CD4-positive, CD25-positive, alpha-beta regulatory T cell (primary cell): ENCODE measurements around the gene TACC3. TPM values are rescaled to one million over a fixed set of nuclear protein-coding genes. Genes with fewer than 3 reads are reported as not detected.
"Not testable (repeated sequence)": the region's sequence is repeated elsewhere in the genome, so short reads cannot be mapped to it uniquely, and the experiment has no call there.

Source experiments
- ATAC-seq, 2 donors: fragments of 150-1000 bp; cut with Tn5 transposase; one replicate each; pipeline ENCODE4 v1.10.0; 2021; ENCODE audit warnings: low read depth in 2 of 2, moderate number of reproducible peaks in 2 of 2, moderate library complexity in 1 of 2
- DNase-seq, 3 donors: peaks; one replicate each; pipeline versions ENCODE4 v3.0.0 to v3.0.0-alpha.2; 2012 to 2022; ENCODE audit warnings: mixed read lengths in 1 of 3
- H3K27ac ChIP-seq: one replicate; pipeline ENCODE4 v1.7.0; 2013; ENCODE audit warnings: mild to moderate bottlenecking, low read length; ENCODE audit not compliant: insufficient read depth, poor library complexity, severe bottlenecking
- H3K27me3 ChIP-seq: one replicate; pipeline ENCODE4 v1.7.0; 2013; ENCODE audit warnings: low read length; ENCODE audit not compliant: control insufficient read depth, insufficient read depth
- H3K36me3 ChIP-seq: one replicate; pipeline ENCODE4 v1.7.0; 2013; ENCODE audit warnings: mild to moderate bottlenecking, low read length, moderate library complexity; ENCODE audit not compliant: control insufficient read depth, insufficient read depth
- H3K4me1 ChIP-seq: 2 replicates; pipeline ENCODE4 v1.7.0; 2013; ENCODE audit warnings: mild to moderate bottlenecking, low read length; ENCODE audit not compliant: insufficient read depth, control insufficient read depth, poor library complexity, severe bottlenecking
- H3K4me3 ChIP-seq: one replicate; pipeline ENCODE4 v1.7.0; 2013; ENCODE audit warnings: low read depth, mild to moderate bottlenecking, low read length, moderate library complexity
- H3K9me3 ChIP-seq, 2 experiments: 1 replicate in 1 of 2; 2 replicates in 1 of 2; pipeline ENCODE4 v1.7.0; 2013; ENCODE audit warnings: low read length in 2 of 2, mild to moderate bottlenecking in 1 of 2, moderate library complexity in 1 of 2; ENCODE audit not compliant: control insufficient read depth in 2 of 2
- H3K27ac Mint-ChIP-seq, 3 donors: one replicate each; pipeline ENCODE4 v1.8.0; 2020 to 2022; ENCODE audit warnings: mild to moderate bottlenecking in 3 of 3, mixed read lengths in 3 of 3, moderate library complexity in 2 of 3
- H3K27me3 Mint-ChIP-seq: one replicate; pipeline ENCODE4 v1.8.0; 2022; ENCODE audit warnings: mild to moderate bottlenecking, mixed read lengths
- H3K36me3 Mint-ChIP-seq: one replicate; pipeline ENCODE4 v1.8.0; 2020; ENCODE audit warnings: mixed read lengths
- H3K4me1 Mint-ChIP-seq, 4 donors: one replicate each; pipeline ENCODE4 v1.8.0; 2020 to 2022; ENCODE audit warnings: mixed read lengths in 4 of 4, mild to moderate bottlenecking in 1 of 4
- H3K4me3 Mint-ChIP-seq, 4 donors: one replicate each; pipeline ENCODE4 v1.8.0; 2020 to 2022; ENCODE audit warnings: mild to moderate bottlenecking in 4 of 4, mixed read lengths in 4 of 4, moderate library complexity in 3 of 4
- H3K9me3 Mint-ChIP-seq, 7 donors: one replicate each; pipeline ENCODE4 v1.8.0; 2020 to 2022; ENCODE audit warnings: mixed read lengths in 7 of 7, mild to moderate bottlenecking in 3 of 7, moderate library complexity in 2 of 7
- polyA plus RNA-seq, 4 donors: library from polyadenylated mRNA; unstranded; fragments of 300-500 nt; fragmentation: Illumina TruSeq; gene quantifications; one replicate each; pipeline ENCODE4 v1.2.3, GENCODE V29; 2021
- total RNA-seq: library from RNA; stranded (reverse); gene quantifications from one replicate; pipeline ENCODE4 v1.2.3, GENCODE V29; 2022

The TACC3 gene
- total and polyA plus RNA-seq, 5 donors from 2014 or later: 62.0 to 111 (median 68.8) TPM

DNA sequence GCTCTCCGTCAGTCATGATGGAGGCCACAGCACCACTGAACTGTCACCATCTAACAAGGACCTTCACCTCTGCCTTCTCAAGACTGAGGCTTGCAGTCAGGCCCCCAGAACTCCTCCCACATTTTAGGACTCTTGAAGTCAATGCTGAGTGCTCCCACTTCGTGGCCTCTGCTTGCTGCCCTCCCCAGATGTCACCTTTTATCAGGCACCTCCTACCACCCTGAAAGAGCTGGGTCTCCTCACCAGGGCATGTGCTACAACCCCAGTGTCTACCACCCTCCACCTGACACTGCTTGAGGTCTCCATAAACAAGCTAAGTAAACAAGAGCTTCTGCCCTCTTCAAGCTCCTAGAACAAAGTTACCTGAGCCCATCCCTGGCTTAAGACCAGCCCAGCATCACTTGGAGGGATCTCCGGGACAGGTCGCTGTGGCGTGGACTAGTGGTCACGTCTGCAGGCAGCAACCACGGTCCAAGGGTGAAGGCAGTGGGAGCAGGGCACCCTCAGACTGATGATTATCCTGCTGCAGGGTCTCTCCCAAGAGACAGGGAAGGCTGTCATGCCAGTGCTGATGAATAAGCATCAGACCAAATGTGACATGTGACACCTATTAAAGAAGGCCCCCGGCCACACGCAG lies 29.5 kb upstream of the TACC3 start:
- peaks cover 25% of the 10 kb centered on the region for H3K36me3 Mint-ChIP-seq
- no peak overlapping the region for H3K4me3 ChIP-seq
- ATAC-seq: no peak
- DNase-seq: no peak
- no peaks in the 10 kb centered on the region for H3K27me3 Mint-ChIP-seq
- H3K9me3 Mint-ChIP-seq: no peaks in the 10 kb centered on the region
- peaks cover 49% of the 10 kb centered on the region for H3K36me3 ChIP-seq
- no peak overlapping the region for H3K27ac ChIP-seq
- H3K27ac Mint-ChIP-seq: peak overlapping the region in 2 of 3 donors; percentile 25 to 71
- no peaks in the 10 kb centered on the region for H3K27me3 ChIP-seq
- peaks cover 4% of the 10 kb centered on the region for H3K4me1 ChIP-seq
- H3K9me3 ChIP-seq: no peaks in the 10 kb centered on the region
- peaks cover 3 to 5% (median 4%) of the 10 kb centered on the region in 4 donors for H3K4me1 Mint-ChIP-seq
- H3K4me3 Mint-ChIP-seq: no peak overlapping the region

DNA sequence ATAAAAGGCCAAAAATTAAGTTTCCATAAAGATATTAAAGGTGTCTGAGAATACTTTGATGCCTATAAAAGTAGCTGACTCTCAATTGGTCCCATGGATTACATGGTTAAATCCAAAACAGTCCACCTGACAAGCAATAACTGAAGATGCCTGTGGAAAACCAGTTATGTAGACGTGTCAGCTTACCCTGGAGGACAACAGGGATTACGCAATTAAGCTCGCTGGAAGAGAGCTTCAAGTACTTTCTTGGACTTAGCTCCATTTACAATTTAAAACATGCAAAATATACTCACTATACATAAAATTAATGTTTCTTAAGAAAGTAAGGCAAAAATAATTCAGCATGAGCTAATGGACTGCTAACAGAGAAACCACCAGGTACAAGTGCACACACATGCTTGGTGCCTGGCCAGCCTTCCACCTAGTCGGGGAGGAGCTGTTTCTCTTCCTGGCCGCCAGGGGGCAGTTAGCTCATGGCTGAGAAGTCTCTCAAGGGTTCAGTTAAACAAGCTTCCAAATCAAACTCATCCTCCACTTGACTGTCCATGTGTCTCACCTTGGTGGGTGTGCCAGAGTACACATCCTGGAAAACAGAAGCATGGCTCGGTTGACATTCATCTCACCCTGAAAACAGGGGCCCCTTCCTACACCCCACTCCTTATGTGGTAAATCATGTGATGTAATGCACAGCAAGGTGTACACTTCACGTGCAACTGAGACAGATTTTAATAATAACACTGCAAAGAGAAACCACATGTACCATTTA lies 28.0 kb upstream of the TACC3 start:
- peak overlapping the region in 2 of 3 donors; percentile 31 to 81 for H3K27ac Mint-ChIP-seq
- Histone ChIP-seq H3K36me3 (peaks cover 59% of the 10 kb centered on the region), H3K4me3 (no peak overlapping the region), H3K4me1 (peaks cover 4% of the 10 kb centered on the region), H3K9me3 (no peaks in the 10 kb centered on the region), H3K27me3 (no peaks in the 10 kb centered on the region), H3K27ac (no peak overlapping the region)
- ATAC-seq (peak; percentile 89 to 92), DNase-seq (peak; percentile 66 to 89 (median 83))
- no peaks in the 10 kb centered on the region for H3K9me3 Mint-ChIP-seq
- peak overlapping the region in 1 of 4 donors; percentile 16 for H3K4me3 Mint-ChIP-seq
- peaks cover 25% of the 10 kb centered on the region for H3K36me3 Mint-ChIP-seq
- H3K27me3 Mint-ChIP-seq: no peaks in the 10 kb centered on the region
- H3K4me1 Mint-ChIP-seq: peaks cover 3 to 5% (median 4%) of the 10 kb centered on the region in 4 donors

DNA sequence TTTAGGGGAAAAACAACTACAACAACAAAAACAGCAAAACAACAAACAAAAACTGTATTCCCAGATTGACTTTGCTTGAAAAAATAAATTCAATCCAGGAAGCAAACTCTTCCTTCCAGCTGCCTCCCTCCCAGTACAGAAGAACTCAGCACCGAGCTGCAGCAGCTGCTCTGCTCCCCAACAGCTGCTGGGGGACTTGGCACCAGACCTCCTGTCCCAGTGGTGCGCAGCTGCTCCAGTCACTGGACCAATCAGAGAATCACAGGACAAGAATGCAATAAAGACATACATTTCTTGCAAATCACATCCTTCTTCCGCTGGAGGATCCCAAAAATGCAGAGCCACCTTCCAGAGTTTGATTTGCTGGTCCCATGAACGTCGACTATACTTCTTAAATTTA lies 25.4 kb upstream of the TACC3 start:
- ATAC-seq: no peak

DNA sequence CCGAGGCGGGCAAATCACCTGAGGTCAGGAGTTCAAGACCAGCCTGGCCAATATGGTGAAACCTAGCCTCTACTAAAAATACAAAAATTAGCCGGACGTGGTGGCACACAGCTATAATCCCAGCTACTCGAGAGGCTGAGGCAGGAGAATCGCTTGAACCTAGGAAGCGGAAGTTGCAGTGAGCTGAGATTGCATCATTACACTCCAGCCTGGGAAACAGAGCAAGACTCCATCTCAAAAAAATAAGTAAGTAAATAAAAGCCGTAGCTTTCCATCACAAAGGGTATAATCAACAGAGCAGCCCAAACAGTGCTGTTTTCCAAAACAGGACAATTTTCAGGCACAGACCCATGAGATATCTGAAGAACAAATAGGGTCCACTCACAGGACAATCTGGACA lies 19.6 kb upstream of the TACC3 start:
- Mint-ChIP-seq H3K4me1 (peaks cover 9 to 40% (median 29%) of the 10 kb centered on the region in 4 donors), H3K36me3 (peaks cover 33% of the 10 kb centered on the region)
- not testable (repeated sequence) for H3K4me3 ChIP-seq, ATAC-seq, H3K27me3 ChIP-seq, DNase-seq, H3K9me3 ChIP-seq, H3K27ac Mint-ChIP-seq, H3K27ac ChIP-seq, H3K27me3 Mint-ChIP-seq, H3K4me1 ChIP-seq, H3K9me3 Mint-ChIP-seq, H3K4me3 Mint-ChIP-seq
- H3K36me3 ChIP-seq: peaks cover 74% of the 10 kb centered on the region

More for the DNA sequence above, 25.4 kb upstream of the TACC3 start:
- no peak overlapping the region for H3K27ac ChIP-seq
- no peaks in the 10 kb centered on the region for H3K9me3 ChIP-seq
- no peaks in the 10 kb centered on the region for H3K27me3 ChIP-seq
- peaks cover 4% of the 10 kb centered on the region for H3K4me1 ChIP-seq
- Mint-ChIP-seq H3K27me3 (no peaks in the 10 kb centered on the region), H3K36me3 (peaks cover 29% of the 10 kb centered on the region), H3K4me3 (no peak overlapping the region), H3K9me3 (no peaks in the 10 kb centered on the region), H3K4me1 (peaks cover 4 to 8% (median 6%) of the 10 kb centered on the region in 4 donors), H3K27ac (peak overlapping the region in 1 of 3 donors; percentile 88)
- peaks cover 84% of the 10 kb centered on the region for H3K36me3 ChIP-seq
- DNase-seq: no peak
- no peak overlapping the region for H3K4me3 ChIP-seq

DNA sequence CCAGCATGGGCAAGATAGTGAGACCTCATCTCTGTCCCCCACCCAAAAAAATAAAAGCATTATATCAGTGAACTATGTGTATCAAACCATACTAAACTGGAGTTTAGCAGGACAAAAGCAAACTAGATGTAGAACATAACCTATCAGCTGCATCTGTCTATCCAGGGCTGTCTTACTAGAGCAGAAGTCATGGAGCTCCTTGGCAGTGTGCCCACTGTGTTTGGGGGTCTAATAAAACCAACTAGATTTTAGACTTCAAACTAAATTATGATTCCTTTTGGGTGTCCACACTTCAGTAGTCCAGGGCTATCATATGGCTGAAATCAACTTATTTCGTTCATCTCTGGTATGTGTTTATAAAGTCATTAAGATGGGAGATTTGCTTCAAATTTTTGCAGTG lies 17.5 kb upstream of the TACC3 start:
- Mint-ChIP-seq H3K36me3 (peaks cover 36% of the 10 kb centered on the region), H3K27me3 (no peaks in the 10 kb centered on the region), H3K4me1 (peaks cover 18 to 55% (median 40%) of the 10 kb centered on the region in 4 donors), H3K4me3 (no peak overlapping the region), H3K9me3 (no peaks in the 10 kb centered on the region), H3K27ac (peak overlapping the region in 1 of 3 donors; percentile 79)
- DNase-seq (no peak), ATAC-seq (no peak)
- Histone ChIP-seq H3K4me3 (no peak overlapping the region), H3K4me1 (peaks cover 7% of the 10 kb centered on the region), H3K27ac (peak overlapping the region; percentile 19), H3K9me3 (no peaks in the 10 kb centered on the region), H3K27me3 (no peaks in the 10 kb centered on the region), H3K36me3 (peaks cover 62% of the 10 kb centered on the region)

DNA sequence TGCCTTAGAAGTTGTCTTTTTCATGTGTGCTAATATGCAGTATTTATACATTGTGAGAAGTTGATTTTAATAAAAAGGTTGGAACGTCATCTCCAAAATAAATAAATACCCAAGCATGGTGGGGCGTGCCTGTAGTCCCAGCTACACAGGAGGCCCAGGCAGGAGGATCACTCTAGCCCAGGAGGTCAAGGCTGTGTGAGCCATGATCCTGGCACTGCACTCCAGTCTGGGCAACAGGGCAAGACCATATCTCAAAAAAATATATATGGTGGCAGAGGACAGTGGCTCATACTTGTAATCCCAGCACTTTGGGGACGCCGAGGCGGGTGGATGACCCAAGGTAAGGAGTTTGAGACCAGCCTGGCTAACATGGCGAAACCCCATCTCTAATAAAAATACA lies 15.6 kb upstream of the TACC3 start:
- no peaks in the 10 kb centered on the region for H3K27me3 ChIP-seq
- ATAC-seq (no peak), DNase-seq (no peak)
- H3K9me3 Mint-ChIP-seq: no peaks in the 10 kb centered on the region
- peaks cover 24 to 71% (median 51%) of the 10 kb centered on the region in 4 donors for H3K4me1 Mint-ChIP-seq
- peaks cover 43% of the 10 kb centered on the region for H3K36me3 ChIP-seq
- H3K4me1 ChIP-seq: peaks cover 24% of the 10 kb centered on the region
- no peaks in the 10 kb centered on the region for H3K27me3 Mint-ChIP-seq
- no peak overlapping the region for H3K4me3 Mint-ChIP-seq
- H3K9me3 ChIP-seq: no peaks in the 10 kb centered on the region
- no peak overlapping the region for H3K4me3 ChIP-seq
- H3K36me3 Mint-ChIP-seq: peaks cover 29% of the 10 kb centered on the region
- H3K27ac Mint-ChIP-seq: no peak overlapping the region
- no peak overlapping the region for H3K27ac ChIP-seq

DNA sequence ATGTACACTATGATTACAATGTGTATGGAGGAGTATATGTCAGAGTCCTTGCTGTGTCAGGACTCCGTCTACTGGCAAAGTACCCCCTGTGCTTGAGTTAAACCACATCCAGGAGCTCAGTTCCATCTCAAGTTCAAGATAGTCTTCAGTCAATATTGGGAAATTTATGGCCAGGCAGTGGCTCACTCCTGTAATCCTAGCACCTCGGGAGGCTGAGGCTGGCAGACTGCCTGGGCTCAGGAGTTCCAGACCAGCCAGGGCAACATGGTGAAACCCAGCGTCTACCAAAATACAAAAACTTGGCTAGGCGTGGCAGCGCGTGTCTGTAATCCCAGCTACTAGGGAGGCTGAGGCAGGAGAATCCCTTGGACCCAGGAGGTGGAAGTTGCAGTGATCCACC lies 15.0 kb upstream of the TACC3 start:
- H3K4me3 Mint-ChIP-seq: peak overlapping the region in 1 of 4 donors; percentile 63
- Histone ChIP-seq H3K27ac (no peak overlapping the region), H3K4me1 (peaks cover 30% of the 10 kb centered on the region), H3K4me3 (no peak overlapping the region), H3K36me3 (peaks cover 41% of the 10 kb centered on the region), H3K27me3 (no peaks in the 10 kb centered on the region), H3K9me3 (no peaks in the 10 kb centered on the region)
- DNase-seq (no peak), ATAC-seq (no peak)
- no peaks in the 10 kb centered on the region for H3K9me3 Mint-ChIP-seq
- peaks cover 29% of the 10 kb centered on the region for H3K36me3 Mint-ChIP-seq
- no peak overlapping the region for H3K27ac Mint-ChIP-seq
- H3K27me3 Mint-ChIP-seq: no peaks in the 10 kb centered on the region
- H3K4me1 Mint-ChIP-seq: peaks cover 24 to 77% (median 56%) of the 10 kb centered on the region in 4 donors
